Stimulated activated naive B cell treated with anti-CD40 and anti-IgM and Interleukin-4, amounts not matched to agents 10 μg/mL and 1 μg/mL and 100 μg/mL, for 72 hours (primary cell): Measurements from ENCODE around the gene PCDH1.

Experiments
- ATAC-seq, 2 donors: fragments of 150-1000 bp; cut with Tn5 transposase; replicated peaks; 2 replicates each; pipeline ENCODE4 v1.10.0; 2021; ENCODE audit warnings: moderate library complexity in 1 of 2
- DNase-seq: peaks from one replicate; pipeline ENCODE4 v3.0.0; 2021
- H3K27ac Mint-ChIP-seq: one replicate; pipeline ENCODE4 v1.8.0; 2022; ENCODE audit warnings: mild to moderate bottlenecking, mixed read lengths
- H3K27me3 Mint-ChIP-seq, 2 donors: one replicate each; pipeline ENCODE4 v1.8.0; 2022; ENCODE audit warnings: mixed read lengths in 2 of 2
- H3K36me3 Mint-ChIP-seq, 2 donors: one replicate each; pipeline ENCODE4 v1.8.0; 2022; ENCODE audit warnings: mixed read lengths in 2 of 2, mild to moderate bottlenecking in 1 of 2
- H3K4me1 Mint-ChIP-seq, 2 donors: one replicate each; pipeline ENCODE4 v1.8.0; 2022; ENCODE audit warnings: mixed read lengths in 2 of 2, mild to moderate bottlenecking in 1 of 2
- H3K4me3 Mint-ChIP-seq, 2 donors: one replicate each; pipeline ENCODE4 v1.8.0; 2022; ENCODE audit warnings: mild to moderate bottlenecking in 2 of 2, mixed read lengths in 2 of 2, moderate library complexity in 1 of 2
- H3K9me3 Mint-ChIP-seq, 2 donors: one replicate each; pipeline ENCODE4 v1.8.0; 2022; ENCODE audit warnings: mixed read lengths in 2 of 2, mild to moderate bottlenecking in 1 of 2

PCDH1 gene

DNA sequence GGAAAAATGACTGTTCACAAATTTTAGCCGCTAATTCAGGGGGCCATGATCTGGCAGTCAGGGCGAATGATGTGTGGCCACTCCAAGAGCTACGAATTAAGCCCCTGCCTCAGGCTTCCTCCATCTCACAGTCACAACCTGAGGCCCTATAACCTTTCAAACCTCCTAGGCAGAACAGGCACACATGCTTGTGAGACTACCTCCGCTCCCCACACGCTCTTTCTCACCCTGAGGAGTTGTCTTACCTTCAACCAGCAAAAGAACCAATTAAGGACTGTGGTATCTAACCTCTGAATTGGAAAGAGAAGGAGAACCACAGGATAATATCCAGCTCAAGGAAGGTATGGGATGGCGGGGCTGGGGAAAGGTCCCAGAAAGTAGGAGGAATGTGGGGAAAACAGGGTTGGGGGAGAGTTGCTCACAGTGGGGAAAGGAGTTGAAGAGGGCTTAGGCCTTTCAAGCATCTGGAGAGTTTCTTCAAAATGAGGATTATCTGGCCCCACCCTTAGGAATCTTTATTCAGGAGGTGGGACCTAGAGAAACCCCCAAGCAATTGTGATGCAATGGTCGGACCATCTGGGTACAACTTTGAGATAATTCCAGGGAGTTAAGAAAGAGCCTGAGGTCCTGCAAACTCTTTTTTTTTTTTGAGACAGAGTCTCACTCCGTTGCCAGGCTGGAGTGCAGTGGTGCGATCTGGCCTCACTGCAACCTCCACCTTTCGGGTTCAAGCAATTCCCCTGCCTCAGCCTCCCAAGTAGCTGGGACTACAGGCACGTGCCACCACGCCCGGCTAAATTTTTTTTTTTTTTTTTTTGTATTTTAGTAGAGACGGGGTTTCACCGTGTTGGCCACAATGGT, 5.5 kb downstream of the PCDH1 start:
- Mint-ChIP-seq H3K36me3 (peaks cover 0 to 3% of the 10 kb centered on the region in 2 donors), H3K4me3 (no peak overlapping the region), H3K9me3 (no peaks in the 10 kb centered on the region), H3K27me3 (peaks cover 65 to 81% of the 10 kb centered on the region in 2 donors), H3K4me1 (peaks cover 10 to 11% of the 10 kb centered on the region in 2 donors), H3K27ac (no peak overlapping the region)
- DNase-seq (no peak), ATAC-seq (no peak)

DNA sequence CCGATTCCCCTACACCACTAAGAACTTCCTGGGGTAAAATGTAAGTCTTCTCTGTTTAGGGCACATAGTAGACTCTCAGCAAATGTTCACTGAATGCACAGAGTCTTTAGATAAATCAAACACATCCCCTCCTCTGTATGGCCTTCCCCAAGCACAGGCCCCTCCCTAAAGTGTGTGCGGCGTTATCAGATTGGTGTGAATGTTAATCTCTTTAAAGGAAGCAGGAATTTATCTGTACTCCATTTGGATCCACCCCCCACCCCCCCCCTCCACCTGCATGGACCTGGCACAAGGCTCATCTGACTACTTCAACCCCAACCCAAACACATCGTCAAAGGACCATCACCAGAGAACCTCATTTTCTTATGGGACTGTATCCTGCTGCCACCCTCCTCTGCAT, 6.3 kb downstream of the PCDH1 start:
- H3K9me3 Mint-ChIP-seq: no peaks in the 10 kb centered on the region
- ATAC-seq (no peak), DNase-seq (no peak)
- H3K4me3 Mint-ChIP-seq: no peak overlapping the region
- peaks cover 0 to 3% of the 10 kb centered on the region in 2 donors for H3K36me3 Mint-ChIP-seq
- peaks cover 58 to 77% of the 10 kb centered on the region in 2 donors for H3K27me3 Mint-ChIP-seq
- peaks cover 3% of the 10 kb centered on the region in 2 donors for H3K4me1 Mint-ChIP-seq
- H3K27ac Mint-ChIP-seq: no peak overlapping the region

DNA sequence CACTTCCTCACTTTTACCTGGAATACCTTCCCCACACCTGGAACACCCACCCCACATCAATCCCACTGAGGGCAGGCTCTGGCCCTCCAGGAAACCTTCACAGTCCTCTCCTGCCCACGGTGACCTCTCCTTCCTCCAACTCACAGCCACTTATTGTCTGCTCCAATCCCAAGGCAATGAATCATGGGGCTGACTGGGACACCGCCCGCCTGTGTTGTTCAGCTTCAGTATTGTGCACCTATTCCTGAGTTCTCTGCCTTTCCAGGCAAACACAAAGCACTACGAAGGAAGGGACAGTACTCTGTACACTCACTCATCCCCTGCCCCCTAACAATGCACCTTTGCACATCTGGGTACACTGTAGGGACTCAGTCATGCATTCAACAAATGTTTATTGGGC, 7.3 kb downstream of the PCDH1 start:
- H3K4me3 Mint-ChIP-seq: no peak overlapping the region
- H3K36me3 Mint-ChIP-seq: peaks cover 0 to 3% of the 10 kb centered on the region in 2 donors
- H3K4me1 Mint-ChIP-seq: peaks cover 0 to 3% of the 10 kb centered on the region in 2 donors
- no peak overlapping the region for H3K27ac Mint-ChIP-seq
- H3K9me3 Mint-ChIP-seq: no peaks in the 10 kb centered on the region
- peaks cover 57 to 75% of the 10 kb centered on the region in 2 donors for H3K27me3 Mint-ChIP-seq
- ATAC-seq: no peak
- DNase-seq: no peak

DNA sequence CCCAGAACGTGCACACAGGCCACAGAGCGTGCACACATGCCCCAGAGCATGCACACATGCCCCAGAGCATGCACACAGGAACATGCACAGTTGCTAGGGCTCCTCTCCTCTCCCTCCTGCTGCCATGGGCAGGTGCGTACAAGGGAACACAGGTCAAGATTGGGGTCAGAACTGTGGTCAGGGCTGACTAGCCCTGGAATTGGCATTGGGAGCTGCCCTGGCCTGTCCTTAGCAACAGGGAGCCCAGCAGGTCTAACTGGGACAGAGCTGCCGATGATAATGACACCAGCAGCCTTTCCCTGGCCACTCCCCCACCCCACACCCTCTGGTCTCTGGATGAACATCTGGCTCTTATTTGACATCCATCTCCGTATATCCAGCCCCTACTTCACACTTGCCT, 8.0 kb downstream of the PCDH1 start:
- peaks cover 0 to 3% of the 10 kb centered on the region in 2 donors for H3K36me3 Mint-ChIP-seq
- no peaks in the 10 kb centered on the region for H3K4me1 Mint-ChIP-seq
- no peak for DNase-seq
- H3K27ac Mint-ChIP-seq: no peak overlapping the region
- H3K9me3 Mint-ChIP-seq: no peaks in the 10 kb centered on the region
- H3K4me3 Mint-ChIP-seq: no peak overlapping the region
- H3K27me3 Mint-ChIP-seq: peaks cover 57 to 68% of the 10 kb centered on the region in 2 donors
- ATAC-seq: no peak

DNA sequence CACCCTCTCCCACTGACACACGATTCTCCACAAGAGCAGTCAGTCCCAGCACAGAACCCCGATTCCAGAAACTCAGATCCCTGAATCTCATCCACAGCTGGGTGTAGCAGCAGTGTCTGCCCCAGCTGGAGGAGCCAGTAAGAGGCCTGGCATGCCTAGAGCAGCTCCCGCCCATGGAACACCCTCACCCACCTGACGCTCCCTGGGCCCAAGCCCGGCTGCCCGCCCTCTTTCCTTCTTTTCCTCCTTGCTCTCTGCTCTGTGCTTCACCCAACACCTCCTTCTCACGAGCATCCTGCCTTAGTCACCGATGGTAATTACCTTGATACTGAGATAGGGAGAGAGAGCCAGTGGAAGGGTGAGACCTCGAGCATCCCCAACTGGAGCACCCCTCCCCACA, 8.7 kb downstream of the PCDH1 start:
- no peak overlapping the region for H3K27ac Mint-ChIP-seq
- no peak for ATAC-seq
- no peaks in the 10 kb centered on the region for H3K9me3 Mint-ChIP-seq
- no peak overlapping the region for H3K4me3 Mint-ChIP-seq
- no peak for DNase-seq
- H3K4me1 Mint-ChIP-seq: no peaks in the 10 kb centered on the region
- H3K36me3 Mint-ChIP-seq: peaks cover 0 to 3% of the 10 kb centered on the region in 2 donors
- peaks cover 54 to 61% of the 10 kb centered on the region in 2 donors for H3K27me3 Mint-ChIP-seq

DNA sequence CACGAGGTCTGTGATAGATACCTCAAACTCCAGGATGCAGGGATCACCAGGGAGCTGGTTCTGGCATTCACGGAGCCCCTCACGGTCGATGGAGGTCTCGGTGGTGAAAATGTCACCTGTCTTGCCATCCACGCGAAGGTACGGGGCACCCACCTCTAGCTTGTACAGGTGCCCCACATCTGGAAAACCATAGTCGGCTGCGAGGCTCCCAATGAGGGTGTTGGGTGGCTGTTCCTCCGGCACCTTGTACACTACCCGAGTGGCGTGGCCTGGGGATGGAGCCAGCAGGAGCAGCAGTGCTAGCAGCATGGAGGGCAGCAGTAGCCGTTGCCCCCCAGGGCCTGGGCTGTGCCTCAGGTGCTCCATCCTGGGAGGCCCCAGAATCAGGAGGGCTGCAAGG, 9.2 kb downstream of the PCDH1 start:
- H3K27ac Mint-ChIP-seq: no peak overlapping the region
- peaks cover 49 to 56% of the 10 kb centered on the region in 2 donors for H3K27me3 Mint-ChIP-seq
- DNase-seq (no peak), ATAC-seq (no peak)
- no peaks in the 10 kb centered on the region for H3K9me3 Mint-ChIP-seq
- no peak overlapping the region for H3K4me3 Mint-ChIP-seq
- peaks cover 0 to 3% of the 10 kb centered on the region in 2 donors for H3K36me3 Mint-ChIP-seq
- no peaks in the 10 kb centered on the region for H3K4me1 Mint-ChIP-seq

DNA sequence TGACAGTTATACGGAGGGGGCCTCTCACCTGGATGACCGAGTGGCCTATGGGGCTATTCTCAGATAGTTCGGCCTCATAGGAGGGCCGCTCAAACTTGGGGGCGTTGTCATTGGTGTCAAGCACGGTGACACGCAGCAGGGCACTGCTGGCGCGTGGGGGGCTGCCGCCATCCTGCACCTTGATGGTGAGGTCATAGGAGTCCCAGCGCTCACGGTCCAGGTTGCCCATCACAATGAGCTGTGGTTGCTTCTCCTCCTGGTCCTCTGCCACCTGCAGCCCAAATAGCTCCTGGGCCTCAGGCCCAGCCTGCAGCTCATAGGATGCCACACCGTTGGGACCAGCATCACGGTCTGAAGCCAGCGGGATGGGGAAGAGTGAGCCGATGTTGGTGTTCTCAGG, 9.7 kb downstream of the PCDH1 start:
- no peak overlapping the region for H3K27ac Mint-ChIP-seq
- no peaks in the 10 kb centered on the region for H3K4me1 Mint-ChIP-seq
- H3K9me3 Mint-ChIP-seq: no peaks in the 10 kb centered on the region
- DNase-seq (no peak), ATAC-seq (no peak)
- no peaks in the 10 kb centered on the region for H3K36me3 Mint-ChIP-seq
- no peak overlapping the region for H3K4me3 Mint-ChIP-seq
- H3K27me3 Mint-ChIP-seq: peaks cover 45 to 51% of the 10 kb centered on the region in 2 donors

DNA sequence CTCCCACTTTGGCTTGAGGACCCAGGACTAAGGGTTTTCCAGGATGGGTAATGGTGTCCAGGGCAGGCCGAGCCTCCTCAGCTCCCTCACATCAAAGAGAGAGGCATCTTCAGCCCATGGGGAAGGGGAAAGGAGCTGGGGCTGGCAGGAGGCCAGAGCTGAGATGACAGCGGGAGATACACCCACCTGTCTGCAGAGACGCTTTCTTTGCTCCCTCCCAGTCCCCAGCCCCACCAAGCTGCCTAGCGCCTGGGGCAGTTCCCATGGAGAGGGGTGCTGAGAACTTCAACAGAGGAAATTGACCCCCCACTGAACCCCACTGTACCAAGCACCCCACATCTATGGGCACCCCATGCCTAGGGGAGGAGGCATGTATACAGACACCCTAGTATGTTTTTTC, 10.6 kb downstream of the PCDH1 start:
- no peaks in the 10 kb centered on the region for H3K9me3 Mint-ChIP-seq
- no peak overlapping the region for H3K4me3 Mint-ChIP-seq
- no peaks in the 10 kb centered on the region for H3K36me3 Mint-ChIP-seq
- H3K27me3 Mint-ChIP-seq: peaks cover 46 to 50% of the 10 kb centered on the region in 2 donors
- no peak overlapping the region for H3K27ac Mint-ChIP-seq
- ATAC-seq (no peak), DNase-seq (no peak)
- no peaks in the 10 kb centered on the region for H3K4me1 Mint-ChIP-seq

DNA sequence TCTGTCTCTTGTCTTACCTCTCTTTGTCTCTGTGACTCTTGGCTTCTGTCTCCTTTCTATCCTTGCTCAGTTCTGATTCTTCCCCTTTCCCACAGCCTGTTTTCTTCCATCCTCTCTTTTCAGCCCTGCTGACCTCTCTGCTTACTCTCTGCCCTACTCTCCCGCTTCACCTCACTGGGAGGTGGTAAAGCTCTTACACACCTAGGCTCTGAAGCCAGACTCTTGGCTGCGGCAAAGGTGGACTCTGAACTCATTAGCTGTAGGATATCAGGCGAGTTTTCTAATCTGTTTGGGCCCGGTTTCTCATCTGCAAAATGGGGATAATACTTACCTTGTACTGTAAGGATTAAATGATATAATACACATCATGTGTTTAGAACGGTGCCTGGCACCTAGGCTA, 11.1 kb downstream of the PCDH1 start:
- H3K36me3 Mint-ChIP-seq: no peaks in the 10 kb centered on the region
- H3K4me3 Mint-ChIP-seq: no peak overlapping the region
- no peaks in the 10 kb centered on the region for H3K9me3 Mint-ChIP-seq
- H3K4me1 Mint-ChIP-seq: peaks cover 0 to 1% of the 10 kb centered on the region in 2 donors
- no peak overlapping the region for H3K27ac Mint-ChIP-seq
- H3K27me3 Mint-ChIP-seq: peaks cover 44 to 49% of the 10 kb centered on the region in 2 donors
- ATAC-seq (no peak), DNase-seq (no peak)

DNA sequence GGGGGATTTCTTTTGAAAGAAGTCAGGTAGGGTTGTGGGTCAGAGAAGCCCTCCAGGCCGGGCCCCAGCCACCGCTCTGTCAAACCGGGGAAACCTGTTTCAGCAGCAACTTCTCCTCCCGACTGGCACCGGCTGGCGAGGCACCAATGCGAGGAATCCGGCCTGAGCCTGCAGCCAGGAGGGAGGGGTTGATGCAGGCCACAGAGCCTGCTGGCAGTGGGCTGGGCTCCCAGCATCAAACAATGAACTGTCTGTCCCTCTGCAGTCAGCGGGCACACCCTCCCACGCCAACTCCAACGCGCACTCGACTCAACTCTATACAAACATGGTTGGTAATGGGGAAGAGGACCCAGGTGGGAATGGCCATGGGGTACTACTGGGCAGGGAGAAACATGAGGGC, 12.1 kb downstream of the PCDH1 start:
- DNase-seq (no peak), ATAC-seq (no peak)
- no peaks in the 10 kb centered on the region for H3K9me3 Mint-ChIP-seq
- no peak overlapping the region for H3K4me3 Mint-ChIP-seq
- peaks cover 52 to 53% of the 10 kb centered on the region in 2 donors for H3K27me3 Mint-ChIP-seq
- peaks cover 0 to 1% of the 10 kb centered on the region in 2 donors for H3K4me1 Mint-ChIP-seq
- H3K36me3 Mint-ChIP-seq: no peaks in the 10 kb centered on the region
- no peak overlapping the region for H3K27ac Mint-ChIP-seq

DNA sequence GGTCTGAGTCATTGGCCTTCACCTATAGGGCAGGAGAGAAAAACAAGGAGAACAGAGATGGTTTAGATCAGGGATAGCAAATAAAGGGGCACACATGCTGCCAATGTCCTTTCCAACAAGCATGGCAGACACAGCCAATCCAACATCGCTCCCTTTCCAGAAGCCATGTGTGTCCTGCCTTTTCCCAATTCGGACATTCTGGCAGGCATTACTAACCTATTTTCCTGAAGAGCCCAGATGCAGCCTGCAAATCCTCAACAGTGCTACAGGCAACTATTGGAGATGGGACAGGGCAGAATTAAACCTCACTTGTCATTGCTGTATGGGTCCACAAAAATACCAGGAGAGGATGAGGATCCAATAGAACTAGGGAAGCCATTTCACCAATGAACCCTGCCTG, 12.8 kb downstream of the PCDH1 start:
- H3K4me3 Mint-ChIP-seq: no peak overlapping the region
- H3K27ac Mint-ChIP-seq: no peak overlapping the region
- H3K9me3 Mint-ChIP-seq: no peaks in the 10 kb centered on the region
- DNase-seq: no peak
- ATAC-seq: no peak
- H3K36me3 Mint-ChIP-seq: no peaks in the 10 kb centered on the region
- peaks cover 0 to 1% of the 10 kb centered on the region in 2 donors for H3K4me1 Mint-ChIP-seq
- H3K27me3 Mint-ChIP-seq: peaks cover 47% of the 10 kb centered on the region in 2 donors

DNA sequence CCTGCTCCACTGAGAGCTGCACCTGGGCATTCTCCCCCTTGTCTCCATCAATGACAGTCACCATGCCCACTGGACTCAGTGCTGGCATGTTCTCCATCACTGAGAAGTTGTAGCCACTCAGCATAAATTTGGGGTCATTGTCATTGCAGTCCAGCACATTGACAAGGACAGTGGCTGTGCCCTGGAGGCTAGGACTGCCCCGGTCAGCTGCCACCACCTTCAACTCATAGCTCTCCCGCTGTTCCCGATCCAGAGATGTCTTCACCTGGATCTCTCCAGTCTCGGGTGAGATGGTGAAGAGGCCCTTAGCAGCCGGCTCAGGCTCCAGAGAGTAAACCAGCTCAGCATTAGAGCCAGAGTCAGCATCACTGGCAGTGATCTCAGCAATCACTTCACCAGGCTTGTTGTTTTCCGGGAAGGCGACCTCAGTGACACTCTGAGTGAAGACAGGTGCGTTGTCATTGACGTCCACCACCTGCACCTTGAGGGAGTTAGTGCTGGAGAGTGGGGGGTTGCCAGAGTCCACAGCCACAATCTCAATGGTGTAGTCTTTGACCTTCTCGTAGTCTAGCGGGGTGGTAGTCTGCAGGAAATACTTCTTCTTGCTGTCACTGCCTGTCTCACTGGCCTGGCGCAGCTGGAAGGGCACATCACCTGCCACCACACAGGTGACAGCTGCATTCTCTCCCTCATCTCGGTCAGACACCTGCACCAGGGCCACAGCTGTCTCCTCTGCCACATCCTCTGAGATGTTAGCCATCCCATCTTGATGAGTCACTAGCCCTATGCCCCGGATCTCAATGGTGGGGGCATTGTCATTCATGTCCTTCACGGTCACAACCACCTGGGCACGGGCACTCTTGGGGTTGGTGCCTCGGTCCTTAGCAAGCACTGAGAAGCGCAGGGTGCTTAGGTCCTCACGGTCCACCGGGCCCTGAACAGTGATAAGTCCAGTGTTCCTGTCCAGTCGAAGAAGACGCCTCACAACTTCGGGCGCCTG, 13.5 kb downstream of the PCDH1 start:
- H3K27ac Mint-ChIP-seq: no peak overlapping the region
- H3K9me3 Mint-ChIP-seq: no peaks in the 10 kb centered on the region
- peaks cover 41% of the 10 kb centered on the region in 2 donors for H3K27me3 Mint-ChIP-seq
- DNase-seq: no peak
- no peaks in the 10 kb centered on the region for H3K36me3 Mint-ChIP-seq
- H3K4me1 Mint-ChIP-seq: peaks cover 0 to 1% of the 10 kb centered on the region in 2 donors
- no peak overlapping the region for H3K4me3 Mint-ChIP-seq
- ATAC-seq: no peak

DNA sequence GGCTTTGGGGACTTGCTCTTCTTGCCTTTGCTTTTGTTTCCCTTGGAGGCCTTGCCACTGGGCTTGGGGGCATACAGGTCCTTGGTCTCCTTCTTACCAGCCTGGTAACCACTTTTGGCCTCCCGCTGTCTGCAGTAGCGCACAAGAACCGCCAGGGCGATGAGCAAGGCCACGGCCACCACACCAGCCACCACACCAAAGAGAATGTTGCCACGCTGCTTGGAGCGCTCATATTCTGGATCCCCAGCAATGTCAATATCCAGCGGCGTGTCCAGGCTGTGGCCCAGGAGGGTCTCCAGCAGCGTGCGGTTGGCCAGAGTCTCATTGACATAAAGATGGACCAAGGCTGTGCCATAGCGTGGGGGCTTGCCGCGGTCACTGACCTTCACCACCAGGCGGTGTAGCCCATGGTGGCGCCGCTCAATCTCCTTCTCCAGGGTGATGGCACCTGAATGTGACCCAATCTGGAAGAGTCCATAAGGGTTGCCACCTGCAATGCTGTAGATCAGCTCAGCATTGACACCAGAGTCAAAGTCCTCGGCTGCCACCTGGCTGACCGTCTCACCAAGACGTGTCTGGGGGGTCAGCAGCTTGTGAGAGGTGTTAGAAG, 14.5 kb downstream of the PCDH1 start:
- ATAC-seq (no peak), DNase-seq (no peak)
- no peaks in the 10 kb centered on the region for H3K9me3 Mint-ChIP-seq
- H3K4me3 Mint-ChIP-seq: no peak overlapping the region
- peaks cover 0 to 1% of the 10 kb centered on the region in 2 donors for H3K4me1 Mint-ChIP-seq
- no peaks in the 10 kb centered on the region for H3K36me3 Mint-ChIP-seq
- no peak overlapping the region for H3K27ac Mint-ChIP-seq
- peaks cover 36 to 37% of the 10 kb centered on the region in 2 donors for H3K27me3 Mint-ChIP-seq

DNA sequence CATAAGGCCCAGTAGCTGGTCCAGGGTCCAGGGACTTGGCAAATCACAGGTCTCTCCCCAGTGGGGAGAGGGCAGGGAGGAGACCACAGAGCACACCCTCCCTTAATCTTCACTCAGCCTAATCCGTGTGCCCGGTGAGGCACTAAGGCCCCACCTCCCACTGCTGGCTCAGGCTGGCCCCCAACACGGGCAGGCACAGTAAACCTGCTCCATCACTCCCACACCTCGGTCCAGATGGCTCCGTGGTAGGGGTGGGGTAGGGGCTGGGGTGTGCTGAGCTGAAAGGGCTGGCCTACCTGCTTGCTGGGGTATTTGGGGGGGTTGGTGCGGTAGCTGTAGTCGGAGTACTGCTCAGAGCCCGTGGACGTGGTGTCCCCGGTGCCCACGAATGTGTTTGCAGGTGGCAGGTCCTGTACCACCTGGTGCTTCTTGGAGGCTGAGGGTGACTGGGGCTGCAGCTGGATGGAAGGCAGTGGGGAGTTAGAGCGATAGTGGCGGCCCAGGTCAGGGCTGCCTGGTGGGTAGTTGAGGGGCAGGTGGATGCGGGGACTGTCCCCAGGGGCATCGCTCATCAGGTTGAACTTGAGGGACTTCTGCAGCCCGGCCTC, 15.2 kb downstream of the PCDH1 start:
- Mint-ChIP-seq H3K4me3 (no peak overlapping the region), H3K27ac (no peak overlapping the region)

More for the DNA sequence above, 15.2 kb downstream of the PCDH1 start:
- Mint-ChIP-seq H3K9me3 (no peaks in the 10 kb centered on the region), H3K27me3 (peaks cover 33 to 35% of the 10 kb centered on the region in 2 donors), H3K36me3 (no peaks in the 10 kb centered on the region), H3K4me1 (peaks cover 0 to 1% of the 10 kb centered on the region in 2 donors)
- ATAC-seq (no peak), DNase-seq (no peak)
